Measurements from ENCODE around the gene TTC3.

TTC3 gene

DNA sequence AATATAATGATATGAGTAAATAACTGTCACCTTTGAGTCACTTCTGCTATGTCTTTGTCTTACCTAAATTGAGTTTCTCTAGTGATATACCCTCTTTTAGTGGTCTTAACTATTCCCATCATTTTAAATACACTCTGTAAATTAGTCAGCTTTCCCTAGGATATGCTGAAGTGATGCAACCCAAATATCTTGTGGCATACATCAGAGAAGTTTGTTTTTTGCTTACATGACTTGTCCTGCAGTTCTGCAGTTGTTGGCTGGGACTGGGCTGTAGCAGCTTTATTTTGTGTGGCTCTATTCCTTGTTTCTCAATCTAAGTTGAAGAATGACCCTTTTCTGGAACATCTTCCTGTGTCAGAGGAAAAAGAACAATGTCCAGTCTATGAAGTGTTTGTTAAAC is 76.4 kb downstream of the TTC3 start:
- no peak overlapping the region for H3K4me3 Mint-ChIP-seq
- H3K27ac Mint-ChIP-seq, result peak overlapping the region in 2 of 3 experiments; percentile 60 to 77
- no peaks in the 10 kb centered on the region for H3K27me3 Mint-ChIP-seq (ENCODE audit: low read depth)
- H3K4me1 Mint-ChIP-seq, result peaks cover 27% of the 10 kb centered on the region
- H3K9me3 Mint-ChIP-seq, result no peaks in the 10 kb centered on the region
- TF ChIP-seq, protein P1, sequence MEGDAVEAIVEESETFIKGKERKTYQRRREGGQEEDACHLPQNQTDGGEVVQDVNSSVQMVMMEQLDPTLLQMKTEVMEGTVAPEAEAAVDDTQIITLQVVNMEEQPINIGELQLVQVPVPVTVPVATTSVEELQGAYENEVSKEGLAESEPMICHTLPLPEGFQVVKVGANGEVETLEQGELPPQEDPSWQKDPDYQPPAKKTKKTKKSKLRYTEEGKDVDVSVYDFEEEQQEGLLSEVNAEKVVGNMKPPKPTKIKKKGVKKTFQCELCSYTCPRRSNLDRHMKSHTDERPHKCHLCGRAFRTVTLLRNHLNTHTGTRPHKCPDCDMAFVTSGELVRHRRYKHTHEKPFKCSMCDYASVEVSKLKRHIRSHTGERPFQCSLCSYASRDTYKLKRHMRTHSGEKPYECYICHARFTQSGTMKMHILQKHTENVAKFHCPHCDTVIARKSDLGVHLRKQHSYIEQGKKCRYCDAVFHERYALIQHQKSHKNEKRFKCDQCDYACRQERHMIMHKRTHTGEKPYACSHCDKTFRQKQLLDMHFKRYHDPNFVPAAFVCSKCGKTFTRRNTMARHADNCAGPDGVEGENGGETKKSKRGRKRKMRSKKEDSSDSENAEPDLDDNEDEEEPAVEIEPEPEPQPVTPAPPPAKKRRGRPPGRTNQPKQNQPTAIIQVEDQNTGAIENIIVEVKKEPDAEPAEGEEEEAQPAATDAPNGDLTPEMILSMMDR (IDR thresholded peaks at IDR 0.05; ENCODE audit: unreplicated experiment in 3 of 3), result no peak
- peaks cover 86% of the 10 kb centered on the region for H3K36me3 Mint-ChIP-seq (ENCODE audit: low read depth)

DNA sequence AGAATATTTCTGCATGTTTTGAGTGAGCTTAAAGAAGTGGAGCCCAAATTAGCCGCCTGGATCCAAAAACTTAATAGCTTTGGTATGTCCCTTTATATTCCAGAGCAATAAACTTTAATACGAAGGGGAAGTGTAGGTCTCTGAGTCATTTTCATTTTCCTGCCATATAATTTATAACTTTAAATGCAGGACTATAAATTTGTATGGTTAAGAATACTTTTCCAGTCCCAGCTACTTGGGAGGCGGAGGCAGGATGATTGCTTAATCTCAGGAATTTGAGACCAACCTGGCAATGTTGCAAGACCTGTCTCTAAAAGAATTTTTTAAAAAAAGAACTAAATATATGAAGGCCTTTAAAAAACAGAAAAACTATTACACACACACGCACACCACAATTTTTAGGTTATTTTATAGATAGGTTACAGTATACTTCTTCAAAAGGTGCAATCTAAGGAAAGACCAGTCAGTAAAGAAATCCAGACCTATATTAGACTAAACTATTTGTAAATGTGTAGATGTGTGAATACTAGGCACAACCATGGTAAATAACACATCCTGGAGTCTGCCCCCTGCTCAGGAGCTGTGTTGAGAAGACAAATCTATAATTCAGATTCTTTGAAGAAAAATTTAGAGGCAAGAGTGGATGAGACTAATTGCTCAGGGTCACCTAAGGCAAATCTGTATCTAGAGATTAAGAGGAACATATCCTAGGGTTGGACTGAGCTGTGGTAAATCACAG is 80.3 kb downstream of the TTC3 start:
- Mint-ChIP-seq H3K27me3 (ENCODE audit: low read depth) (no peaks in the 10 kb centered on the region), H3K27ac (peak overlapping the region; percentile 63 to 81 (median 80)), H3K9me3 (no peaks in the 10 kb centered on the region), H3K36me3 (ENCODE audit: low read depth) (peaks cover 79% of the 10 kb centered on the region), H3K4me3 (no peak overlapping the region), H3K4me1 (peaks cover 37% of the 10 kb centered on the region)
- TF ChIP-seq, protein P1 (IDR thresholded peaks at IDR 0.05; ENCODE audit: unreplicated experiment in 3 of 3), result no peak

DNA sequence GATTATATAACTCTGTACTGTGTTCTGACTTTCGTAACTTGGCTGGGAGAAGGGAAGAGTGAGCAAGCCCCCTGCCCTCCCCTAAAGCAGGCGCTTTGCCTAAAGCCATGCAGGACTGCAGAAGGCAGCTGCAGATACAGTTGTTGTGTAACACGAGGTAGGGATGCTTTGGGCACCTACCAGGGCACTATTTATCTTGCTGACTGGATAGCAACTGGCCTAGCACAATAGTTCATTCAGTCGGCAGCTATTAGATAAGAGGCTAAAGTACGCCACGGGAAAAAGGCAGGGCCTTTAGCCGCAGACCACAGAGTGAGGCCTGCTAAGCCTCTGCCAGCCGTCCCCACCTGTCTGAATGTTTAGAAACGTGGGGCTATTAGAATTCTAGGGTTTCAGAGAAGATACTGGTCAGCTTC is 80.9 kb downstream of the TTC3 start:
- H3K36me3 Mint-ChIP-seq (ENCODE audit: low read depth), result peaks cover 80% of the 10 kb centered on the region

DNA sequence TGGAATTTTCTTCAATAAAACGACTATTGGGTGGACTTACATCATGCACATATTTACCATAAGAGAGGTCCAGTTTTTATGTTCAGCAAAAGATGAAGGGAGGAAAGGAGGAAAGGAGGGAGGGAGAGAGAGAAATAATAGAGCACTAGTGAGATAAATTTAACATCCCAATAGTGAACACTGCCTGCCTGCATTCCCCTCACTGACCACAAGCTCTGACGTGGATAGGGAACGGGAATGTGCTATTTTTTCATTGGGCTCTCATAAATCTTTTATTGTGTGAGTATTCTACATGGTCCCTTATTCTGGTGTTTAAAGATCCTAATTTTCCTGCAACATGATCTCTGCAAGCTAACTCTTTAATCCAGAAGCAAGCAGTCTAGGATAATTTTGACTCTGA is 82.1 kb downstream of the TTC3 start:
- TF ChIP-seq, protein P1 (IDR thresholded peaks at IDR 0.05; ENCODE audit: unreplicated experiment in 3 of 3), result peak in 1 of 3 experiments; percentile 17
- Mint-ChIP-seq H3K27ac (peak overlapping the region; percentile 46 to 55 (median 54)), H3K36me3 (ENCODE audit: low read depth) (peaks cover 77% of the 10 kb centered on the region)

More for the DNA sequence above, 80.9 kb downstream of the TTC3 start:
- H3K4me3 Mint-ChIP-seq, result peak overlapping the region in 1 of 3 experiments; percentile 34
- TF ChIP-seq, protein P1 (IDR thresholded peaks at IDR 0.05; ENCODE audit: unreplicated experiment in 3 of 3), result no peak
- peak overlapping the region; percentile 58 to 81 (median 80) for H3K27ac Mint-ChIP-seq
- peaks cover 41% of the 10 kb centered on the region for H3K4me1 Mint-ChIP-seq
- H3K27me3 Mint-ChIP-seq (ENCODE audit: low read depth), result no peaks in the 10 kb centered on the region
- no peaks in the 10 kb centered on the region for H3K9me3 Mint-ChIP-seq

DNA sequence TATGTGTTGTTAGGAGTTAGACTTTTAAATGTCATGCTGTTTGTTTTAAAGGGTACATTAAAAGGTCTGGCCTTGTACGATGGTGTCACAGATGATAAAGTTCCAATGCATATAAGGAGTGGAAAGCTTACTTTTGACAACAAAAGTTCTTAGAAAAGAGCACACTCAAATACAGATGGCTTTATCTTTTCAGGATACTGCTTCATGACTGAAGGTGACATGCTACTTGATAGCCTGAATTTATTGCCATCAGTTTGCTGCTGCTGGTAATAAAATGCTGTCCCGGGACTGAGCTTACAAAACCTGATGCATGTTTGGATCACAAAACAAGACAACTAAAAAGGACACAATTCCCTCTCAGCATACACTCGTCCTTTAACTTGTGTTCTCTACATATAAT is 84.9 kb downstream of the TTC3 start:
- TF ChIP-seq, protein P1 (IDR thresholded peaks at IDR 0.05; ENCODE audit: unreplicated experiment in 3 of 3), result no peak

More for the DNA sequence above, 82.1 kb downstream of the TTC3 start:
- Mint-ChIP-seq H3K27me3 (ENCODE audit: low read depth) (no peaks in the 10 kb centered on the region), H3K9me3 (no peaks in the 10 kb centered on the region), H3K4me1 (peaks cover 44% of the 10 kb centered on the region), H3K4me3 (peak overlapping the region in 1 of 3 experiments; percentile 3)

More for the DNA sequence above, 84.9 kb downstream of the TTC3 start:
- Mint-ChIP-seq H3K4me1 (peaks cover 33% of the 10 kb centered on the region), H3K27ac (no peak overlapping the region), H3K4me3 (no peak overlapping the region), H3K36me3 (ENCODE audit: low read depth) (peaks cover 78% of the 10 kb centered on the region), H3K9me3 (no peaks in the 10 kb centered on the region), H3K27me3 (ENCODE audit: low read depth) (no peaks in the 10 kb centered on the region)

All from nephron (organoid).